Smooth muscle cell (in vitro differentiated cells): ENCODE results near the gene CRACR2A. TPM values are rescaled to one million over a fixed set of nuclear protein-coding genes. Genes with fewer than 3 reads are reported as not detected.

ENCODE experiments used
- DNase-seq: peaks from one replicate; lab custom pipeline; 2025; ENCODE audit not compliant: unreplicated experiment; lab: John Stamatoyannopoulos, UW
- H2AFZ ChIP-seq: fragments of 200-600 bp; sonication (generic); 2 replicates; pipeline ENCODE4 v1.6.0; 2016; ENCODE audit warnings: antibody characterized with exemption, low read depth, mild to moderate bottlenecking
- H3F3A ChIP-seq: fragments of 200-600 bp; sonication (generic); 2 replicates; pipeline ENCODE4 v1.6.0; 2017; ENCODE audit warnings: antibody characterized with exemption, low read depth
- H3K27ac ChIP-seq: fragments of 200-600 bp; sonication (generic); 2 replicates; pipeline ENCODE4 v1.5.1; 2016; ENCODE audit warnings: low read depth, mild to moderate bottlenecking
- H3K27me3 ChIP-seq: fragments of 200-600 bp; sonication (generic); 2 replicates; pipeline ENCODE4 v1.6.1; 2016; ENCODE audit warnings: low read depth, mild to moderate bottlenecking
- H3K36me3 ChIP-seq: fragments of 200-600 bp; sonication (generic); 2 replicates; pipeline ENCODE4 v1.5.1; 2016; ENCODE audit warnings: low read depth
- H3K4me1 ChIP-seq: fragments of 200-600 bp; sonication (generic); 2 replicates; pipeline ENCODE4 v1.5.1; 2016; ENCODE audit warnings: low read depth
- H3K4me2 ChIP-seq: fragments of 200-600 bp; sonication (generic); 2 replicates; pipeline ENCODE4 v1.6.0; 2016; ENCODE audit warnings: mild to moderate bottlenecking
- H3K4me3 ChIP-seq: fragments of 200-600 bp; sonication (generic); 2 replicates; pipeline ENCODE4 v1.5.1; 2016; ENCODE audit warnings: mild to moderate bottlenecking
- H3K79me2 ChIP-seq: fragments of 200-600 bp; sonication (generic); 2 replicates; pipeline ENCODE4 v1.6.0; 2016; ENCODE audit warnings: low read depth, mild to moderate bottlenecking
- H3K9ac ChIP-seq: fragments of 200-600 bp; sonication (generic); 2 replicates; pipeline ENCODE4 v1.6.0; 2016; ENCODE audit warnings: low read depth
- H3K9me3 ChIP-seq: fragments of 200-600 bp; sonication (generic); replicated peaks from 2 replicates; pipeline ENCODE4 v1.5.1; 2016; ENCODE audit warnings: low read depth
- H4K20me1 ChIP-seq: fragments of 200-600 bp; sonication (generic); 2 replicates; pipeline ENCODE4 v1.6.0; 2016; ENCODE audit warnings: low read depth
- WGBS: methylation state at CpG from one replicate; pipeline ENCODE4 v1.1.7; 2016; ENCODE audit warnings: low lambda C conversion rate; 5-methylcytosine and 5-hydroxymethylcytosine counted together
- polyA plus RNA-seq: library from polyadenylated mRNA; unstranded; fragments of >200 nt; fragmentation: Nextera tagmentation; extraction: Ambion mirVana; gene quantifications from 2 replicates; pipeline ENCODE4 v1.2.1, GENCODE V29; 2016
- total RNA-seq: library from RNA; depleted of rRNA; stranded (reverse); fragments of >200 nt; gene quantifications from 2 replicates; pipeline ENCODE4 v1.2.3, GENCODE V29; 2014
- TF ChIP-seq, protein P1 (sequence below): fragments of 200-600 bp; sonication (generic); IDR thresholded peaks from 2 replicates; pipeline ENCODE4 v1.5.1; 2017; ENCODE audit warnings: borderline replicate concordance, mild to moderate bottlenecking, antibody characterized with exemption; ENCODE audit not compliant: insufficient read depth, poor library complexity, severe bottlenecking

Gene CRACR2A
- total and polyA plus RNA-seq, 2 experiments from 2014 or later, result 0.99 to 1.3 TPM

DNA sequence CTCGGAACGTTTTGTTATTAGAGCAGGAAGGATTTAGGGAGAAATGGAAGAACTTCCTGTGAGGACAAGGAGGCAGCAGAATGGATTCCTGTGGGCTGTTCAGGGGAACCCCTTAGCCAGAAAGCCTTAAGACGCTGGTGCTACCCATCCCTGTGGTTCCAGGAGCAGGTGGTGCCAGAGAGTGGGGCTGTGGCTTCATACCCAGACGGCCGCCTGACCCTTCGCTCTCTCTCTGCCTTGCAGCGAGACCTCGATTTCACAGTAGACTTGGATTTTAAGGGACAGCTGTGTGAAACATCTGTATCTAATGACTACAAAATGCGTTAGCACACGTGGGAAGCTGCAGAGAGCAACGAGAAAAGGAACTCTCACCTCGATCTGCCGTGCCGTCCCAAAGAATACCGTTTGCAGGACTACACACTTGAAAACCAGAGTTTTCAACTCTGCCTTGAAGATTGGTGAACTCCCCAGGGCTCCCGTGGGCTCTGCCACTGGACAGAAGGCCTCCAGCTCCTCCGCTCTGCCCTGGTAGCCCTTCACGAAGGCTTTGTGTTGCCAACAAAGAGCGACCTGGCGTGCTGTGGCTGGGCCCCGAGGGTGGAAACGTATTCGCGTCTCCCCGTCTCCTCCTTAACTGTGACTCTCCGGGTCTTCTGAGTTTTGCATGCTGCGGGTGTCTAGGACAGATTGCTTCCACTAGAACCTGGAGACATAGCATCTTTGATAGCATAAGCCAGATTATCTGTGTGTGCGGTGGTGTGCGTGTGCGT is 159.9 kb downstream of the CRACR2A start:
- Histone ChIP-seq H4K20me1 (no peaks in the 10 kb centered on the region), H3K9me3 (no peaks in the 10 kb centered on the region), H3K27me3 (peaks cover 9% of the 10 kb centered on the region), H3F3A (no peaks in the 10 kb centered on the region), H3K4me2 (no peak overlapping the region), H3K4me3 (no peak overlapping the region), H2AFZ (no peak overlapping the region), H3K27ac (no peak overlapping the region), H3K79me2 (no peaks in the 10 kb centered on the region), H3K36me3 (no peaks in the 10 kb centered on the region), H3K4me1 (no peaks in the 10 kb centered on the region), H3K9ac (no peak overlapping the region)
- 91% methylated on average over 30 of the region's 30 CpGs for WGBS
- no peak for DNase-seq
- TF ChIP-seq, protein P1, sequence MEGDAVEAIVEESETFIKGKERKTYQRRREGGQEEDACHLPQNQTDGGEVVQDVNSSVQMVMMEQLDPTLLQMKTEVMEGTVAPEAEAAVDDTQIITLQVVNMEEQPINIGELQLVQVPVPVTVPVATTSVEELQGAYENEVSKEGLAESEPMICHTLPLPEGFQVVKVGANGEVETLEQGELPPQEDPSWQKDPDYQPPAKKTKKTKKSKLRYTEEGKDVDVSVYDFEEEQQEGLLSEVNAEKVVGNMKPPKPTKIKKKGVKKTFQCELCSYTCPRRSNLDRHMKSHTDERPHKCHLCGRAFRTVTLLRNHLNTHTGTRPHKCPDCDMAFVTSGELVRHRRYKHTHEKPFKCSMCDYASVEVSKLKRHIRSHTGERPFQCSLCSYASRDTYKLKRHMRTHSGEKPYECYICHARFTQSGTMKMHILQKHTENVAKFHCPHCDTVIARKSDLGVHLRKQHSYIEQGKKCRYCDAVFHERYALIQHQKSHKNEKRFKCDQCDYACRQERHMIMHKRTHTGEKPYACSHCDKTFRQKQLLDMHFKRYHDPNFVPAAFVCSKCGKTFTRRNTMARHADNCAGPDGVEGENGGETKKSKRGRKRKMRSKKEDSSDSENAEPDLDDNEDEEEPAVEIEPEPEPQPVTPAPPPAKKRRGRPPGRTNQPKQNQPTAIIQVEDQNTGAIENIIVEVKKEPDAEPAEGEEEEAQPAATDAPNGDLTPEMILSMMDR, result no peak

DNA sequence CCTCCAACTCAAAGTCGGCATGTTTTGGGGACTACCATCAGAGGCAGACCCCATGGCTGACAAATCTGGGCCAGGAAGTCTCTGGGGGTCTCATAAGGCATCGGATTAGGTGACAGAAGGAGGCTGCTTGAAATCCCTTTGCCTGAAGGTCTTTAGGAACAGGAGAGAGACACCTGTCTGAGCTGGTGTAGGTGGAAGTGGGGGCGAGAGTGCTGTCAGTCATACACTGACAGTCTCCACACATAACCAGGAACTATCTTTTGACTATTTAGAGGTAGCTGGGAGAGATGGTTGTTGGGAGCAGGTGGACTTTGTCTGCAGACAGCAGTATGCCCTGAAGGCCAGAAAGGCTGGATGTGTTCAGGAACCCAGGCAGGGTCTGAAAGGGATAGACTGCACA is 163.2 kb downstream of the CRACR2A start:
- Histone ChIP-seq H3K4me2 (no peak overlapping the region), H3K27me3 (peaks cover 12% of the 10 kb centered on the region), H3K9me3 (no peaks in the 10 kb centered on the region)

DNA sequence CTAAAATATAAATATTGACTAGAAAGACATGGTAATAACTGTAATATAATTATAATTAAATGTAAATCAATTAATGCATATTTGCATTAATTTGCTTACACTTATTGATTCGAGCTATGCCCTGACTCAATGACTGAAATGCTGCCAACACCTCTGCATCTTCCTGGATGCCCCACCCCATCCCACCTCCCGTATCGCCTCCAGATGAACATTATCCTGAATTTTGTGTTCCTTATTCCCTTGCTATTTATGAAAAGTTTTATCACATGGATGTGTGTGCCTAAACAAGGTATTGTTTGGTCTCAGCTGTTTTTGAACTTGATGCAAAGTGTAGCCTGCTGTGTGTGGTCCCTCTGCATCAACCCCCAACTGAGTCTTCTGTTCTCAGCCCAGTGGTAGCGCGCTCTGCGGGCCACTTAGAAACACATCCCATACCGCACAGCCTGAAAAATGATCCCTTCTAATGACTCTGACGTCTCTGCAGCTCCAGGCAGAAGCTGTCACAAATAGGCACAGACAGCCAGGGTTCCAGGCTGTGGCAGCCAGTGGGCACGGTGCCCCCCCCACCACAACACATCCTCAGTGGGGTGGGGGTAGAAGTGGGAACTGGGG is 165.4 kb downstream of the CRACR2A start:
- Histone ChIP-seq H3K4me2 (no peak overlapping the region), H3K79me2 (no peaks in the 10 kb centered on the region), H4K20me1 (no peaks in the 10 kb centered on the region), H3K27ac (no peak overlapping the region), H3K9me3 (no peaks in the 10 kb centered on the region), H3K4me1 (no peaks in the 10 kb centered on the region), H3K27me3 (peaks cover 12% of the 10 kb centered on the region), H3K36me3 (no peaks in the 10 kb centered on the region), H3K4me3 (no peak overlapping the region), H3F3A (no peaks in the 10 kb centered on the region), H3K9ac (no peak overlapping the region), H2AFZ (no peak overlapping the region)
- no peak for DNase-seq
- WGBS, result 80% methylated on average over 9 of the region's 9 CpGs
- TF ChIP-seq, protein P1, result no peak

More for the DNA sequence above, 163.2 kb downstream of the CRACR2A start:
- H3K27ac ChIP-seq, result no peak overlapping the region
- no peaks in the 10 kb centered on the region for H4K20me1 ChIP-seq
- no peak overlapping the region for H3K9ac ChIP-seq
- H2AFZ ChIP-seq, result no peak overlapping the region
- no peaks in the 10 kb centered on the region for H3K4me1 ChIP-seq
- DNase-seq, result no peak
- WGBS, result 85% methylated on average over 3 of the region's 3 CpGs
- TF ChIP-seq, protein P1, result no peak
- H3K36me3 ChIP-seq, result no peaks in the 10 kb centered on the region
- H3K4me3 ChIP-seq, result no peak overlapping the region
- H3K79me2 ChIP-seq, result no peaks in the 10 kb centered on the region
- H3F3A ChIP-seq, result no peaks in the 10 kb centered on the region
